HepG2 (cell line): ENCODE measurements around the gene PKD1L1. TPM values are rescaled to one million over a fixed set of nuclear protein-coding genes. Genes with fewer than 3 reads are reported as not detected.

Experiments
- AGO1 ChIP-seq: fragments of 200-400 bp; formaldehyde crosslinking; IDR thresholded peaks from 2 replicates; pipeline ENCODE4 v1.6.1; 2017; ENCODE audit warnings: mild to moderate bottlenecking, low read depth, low read length, moderate library complexity; ENCODE audit not compliant: poor library complexity, severe bottlenecking
- CBFB ChIP-seq: sonication (generic); formaldehyde crosslinking; IDR thresholded peaks from 2 replicates; pipeline ENCODE4 v1.4.0; 2020; ENCODE audit warnings: missing genetic modification reagents
- FOXJ3 ChIP-seq: sonication (generic); formaldehyde crosslinking; IDR thresholded peaks from 2 replicates; pipeline ENCODE4 v1.4.0; 2020; ENCODE audit warnings: missing genetic modification reagents, mild to moderate bottlenecking, borderline replicate concordance
- HNF4A ChIP-seq: sonication (generic); formaldehyde crosslinking; IDR thresholded peaks from 2 replicates; pipeline ENCODE4 v1.4.0; 2020; ENCODE audit warnings: missing genetic modification reagents
- JUN ChIP-seq: sonication (generic); formaldehyde crosslinking; IDR thresholded peaks from 2 replicates; pipeline ENCODE4 v1.4.0; 2020; ENCODE audit warnings: mild to moderate bottlenecking, missing genetic modification reagents
- JUNB ChIP-seq: sonication (generic); formaldehyde crosslinking; IDR thresholded peaks from 2 replicates; pipeline ENCODE4 v1.8.0; 2022; ENCODE audit warnings: missing genetic modification reagents, mild to moderate bottlenecking, borderline replicate concordance
- RARG ChIP-seq: sonication (generic); formaldehyde crosslinking; IDR thresholded peaks from 2 replicates; pipeline ENCODE4 v1.4.0; 2020; ENCODE audit warnings: low read depth, mild to moderate bottlenecking, missing genetic modification reagents
- RFXAP ChIP-seq: sonication (generic); formaldehyde crosslinking; IDR thresholded peaks from 2 replicates; pipeline ENCODE4 v1.4.0; 2020; ENCODE audit warnings: missing genetic modification reagents, borderline replicate concordance
- RNF2 ChIP-seq: fragments of 450-650 bp; conservative IDR thresholded peaks from 2 replicates; pipeline ENCODE4 v1.6.1; 2016; ENCODE audit warnings: low read depth
- SNAPC2 ChIP-seq: sonication (generic); formaldehyde crosslinking; IDR thresholded peaks from 2 replicates; pipeline ENCODE4 v1.8.1; 2022; ENCODE audit warnings: mild to moderate bottlenecking, missing genetic modification reagents
- SP140L ChIP-seq: sonication (generic); formaldehyde crosslinking; IDR thresholded peaks from 2 replicates; pipeline ENCODE4 v1.4.0; 2020; ENCODE audit warnings: missing genetic modification reagents, borderline replicate concordance
- ZBTB14 ChIP-seq: sonication (generic); formaldehyde crosslinking; IDR thresholded peaks from 2 replicates; pipeline ENCODE4 v1.4.0; 2020; ENCODE audit warnings: missing genetic modification reagents
- ZFP90 ChIP-seq: sonication (generic); formaldehyde crosslinking; IDR thresholded peaks from 2 replicates; pipeline ENCODE4 v1.8.0; 2022; ENCODE audit warnings: missing genetic modification reagents, mild to moderate bottlenecking, inconsistent platforms, borderline replicate concordance
- ZNF224 ChIP-seq: sonication (generic); formaldehyde crosslinking; IDR thresholded peaks from 2 replicates; pipeline ENCODE4 v1.5.0; 2020; ENCODE audit warnings: mild to moderate bottlenecking, missing genetic modification reagents
- ZNF253 ChIP-seq: sonication (generic); formaldehyde crosslinking; IDR thresholded peaks from 2 replicates; pipeline ENCODE4 v1.8.0; 2022; ENCODE audit warnings: mild to moderate bottlenecking, missing genetic modification reagents, borderline replicate concordance
- ZNF275 ChIP-seq: sonication (generic); formaldehyde crosslinking; IDR thresholded peaks from 2 replicates; pipeline ENCODE4 v1.8.0; 2022; ENCODE audit warnings: missing genetic modification reagents, mild to moderate bottlenecking, inconsistent platforms, borderline replicate concordance
- ZNF362 ChIP-seq: sonication (generic); formaldehyde crosslinking; IDR thresholded peaks from 2 replicates; pipeline ENCODE4 v1.4.0; 2020; ENCODE audit warnings: missing genetic modification reagents, mild to moderate bottlenecking, borderline replicate concordance
- ZNF430 ChIP-seq: sonication (generic); formaldehyde crosslinking; IDR thresholded peaks from 2 replicates; pipeline ENCODE4 v1.9.0; 2021; ENCODE audit warnings: mild to moderate bottlenecking, missing genetic modification reagents
- ZNF530 ChIP-seq: sonication (generic); formaldehyde crosslinking; IDR thresholded peaks from 2 replicates; pipeline ENCODE4 v1.5.0; 2020; ENCODE audit warnings: low read depth, mild to moderate bottlenecking, missing genetic modification reagents
- ZNF557 ChIP-seq: sonication (generic); formaldehyde crosslinking; IDR thresholded peaks from 2 replicates; pipeline ENCODE4 v1.4.0; 2020; ENCODE audit warnings: missing genetic modification reagents
- polyA plus RNA-seq, 8 experiments: library from polyadenylated mRNA; depleted of rRNA in 3 of 8; stranded (reverse) in 7 of 8; unstranded in 1 of 8; fragments of >200 nt; fragmentation: Illumina TruSeq in 4 of 8; extraction: Trizol in 4 of 8; gene quantifications; 2 replicates each; pipeline versions ENCODE4 v1.2.1 to v1.2.3, GENCODE V29; 2011 to 2016; ENCODE audit warnings: low read depth in 4 of 8, missing spikeins in 1 of 8, mixed read lengths in 1 of 8; ENCODE audit not compliant: insufficient read depth in 1 of 8
- total RNA-seq, 5 experiments: library from RNA; depleted of rRNA; stranded (reverse); fragments of >200 nt; fragmentation: Illumina TruSeq; extraction: Trizol; gene quantifications; 2 replicates each; pipeline ENCODE4 v1.2.3, GENCODE V29; 2016; ENCODE audit warnings: low read depth in 1 of 5
- TF ChIP-seq, protein P1 (sequence below): sonication (generic); formaldehyde crosslinking; IDR thresholded peaks from 2 replicates; pipeline ENCODE4 v1.4.0; 2020; ENCODE audit warnings: missing genetic modification reagents, borderline replicate concordance
- TF ChIP-seq, protein P2 (sequence below): IDR thresholded peaks from 2 replicates; pipeline ENCODE4 v1.6.1; 2016

Gene PKD1L1
- total and polyA plus RNA-seq, 2 of the 13 experiments (the other 11 are each of a cell fraction or from before 2014, with no cell fraction given) = 0.01 TPM; not detected in 1

DNA sequence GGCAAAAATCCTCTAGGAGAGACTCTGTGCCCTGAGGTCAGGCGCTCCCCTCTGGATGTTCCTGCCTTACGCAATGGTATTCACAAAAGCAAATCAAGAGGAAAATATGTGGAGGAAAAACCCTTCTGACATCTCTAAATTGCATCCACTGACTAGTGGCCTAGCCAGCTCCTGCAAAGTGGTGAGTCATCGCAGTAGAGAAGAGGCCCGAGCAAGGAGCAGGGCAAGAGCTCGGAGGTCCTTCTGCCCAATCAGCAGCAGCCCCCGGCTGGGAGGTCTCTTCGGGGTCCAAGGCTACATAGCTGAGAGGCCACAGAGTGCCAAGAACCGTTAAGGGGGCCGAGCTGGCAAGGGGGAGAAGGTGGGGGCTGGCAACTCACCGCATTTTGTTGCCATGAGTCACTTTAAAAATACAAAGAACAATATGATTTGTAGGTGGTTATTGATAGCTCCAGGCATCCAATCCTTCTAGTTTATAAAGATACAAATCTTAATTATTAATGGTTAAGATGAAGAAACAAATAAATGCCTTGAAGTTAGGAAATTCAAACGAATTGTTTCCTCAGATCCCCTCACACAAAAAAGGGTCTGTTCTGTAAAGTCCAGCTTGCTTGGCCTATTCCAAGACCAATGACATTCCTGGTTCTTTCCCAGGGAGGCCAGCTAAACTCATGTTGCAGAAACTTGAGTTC lies 161.6 kb downstream of the PKD1L1 start (continued):
- TF ChIP-seq HNF4A (CRISPR knock-in tag) = peak; percentile 75
- no peak for TF ChIP-seq ZNF275 (CRISPR knock-in tag)
- TF ChIP-seq SNAPC2 (CRISPR knock-in tag) = no peak
- TF ChIP-seq ZNF430 (CRISPR knock-in tag) = peak; percentile 83; the same call in 1 of the 2 replicates
- TF ChIP-seq AGO1 = no peak
- no peak for TF ChIP-seq RARG (CRISPR knock-in tag)
- TF ChIP-seq CBFB (CRISPR knock-in tag) = no peak
- TF ChIP-seq ZNF530 (CRISPR knock-in tag) = no peak
- TF ChIP-seq, protein P1, sequence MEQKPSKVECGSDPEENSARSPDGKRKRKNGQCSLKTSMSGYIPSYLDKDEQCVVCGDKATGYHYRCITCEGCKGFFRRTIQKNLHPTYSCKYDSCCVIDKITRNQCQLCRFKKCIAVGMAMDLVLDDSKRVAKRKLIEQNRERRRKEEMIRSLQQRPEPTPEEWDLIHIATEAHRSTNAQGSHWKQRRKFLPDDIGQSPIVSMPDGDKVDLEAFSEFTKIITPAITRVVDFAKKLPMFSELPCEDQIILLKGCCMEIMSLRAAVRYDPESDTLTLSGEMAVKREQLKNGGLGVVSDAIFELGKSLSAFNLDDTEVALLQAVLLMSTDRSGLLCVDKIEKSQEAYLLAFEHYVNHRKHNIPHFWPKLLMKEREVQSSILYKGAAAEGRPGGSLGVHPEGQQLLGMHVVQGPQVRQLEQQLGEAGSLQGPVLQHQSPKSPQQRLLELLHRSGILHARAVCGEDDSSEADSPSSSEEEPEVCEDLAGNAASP (CRISPR knock-in tag) = no peak
- TF ChIP-seq ZNF253 (CRISPR knock-in tag) = no peak
- TF ChIP-seq ZNF362 (CRISPR knock-in tag) = peak; percentile 40; the same call in 1 of the 2 replicates
- TF ChIP-seq ZNF557 (CRISPR knock-in tag) = no peak
- TF ChIP-seq FOXJ3 (CRISPR knock-in tag) = peak; percentile 51; the same call in 1 of the 2 replicates
- TF ChIP-seq JUNB (CRISPR knock-in tag) = peak; percentile 91
- TF ChIP-seq ZNF224 (CRISPR knock-in tag) = no peak
- TF ChIP-seq JUN = peak; percentile 96
- TF ChIP-seq ZBTB14 (CRISPR knock-in tag) = no peak
- no peak for TF ChIP-seq RNF2
- TF ChIP-seq RFXAP = no peak
- TF ChIP-seq SP140L (CRISPR knock-in tag) = no peak
- TF ChIP-seq, protein P2, sequence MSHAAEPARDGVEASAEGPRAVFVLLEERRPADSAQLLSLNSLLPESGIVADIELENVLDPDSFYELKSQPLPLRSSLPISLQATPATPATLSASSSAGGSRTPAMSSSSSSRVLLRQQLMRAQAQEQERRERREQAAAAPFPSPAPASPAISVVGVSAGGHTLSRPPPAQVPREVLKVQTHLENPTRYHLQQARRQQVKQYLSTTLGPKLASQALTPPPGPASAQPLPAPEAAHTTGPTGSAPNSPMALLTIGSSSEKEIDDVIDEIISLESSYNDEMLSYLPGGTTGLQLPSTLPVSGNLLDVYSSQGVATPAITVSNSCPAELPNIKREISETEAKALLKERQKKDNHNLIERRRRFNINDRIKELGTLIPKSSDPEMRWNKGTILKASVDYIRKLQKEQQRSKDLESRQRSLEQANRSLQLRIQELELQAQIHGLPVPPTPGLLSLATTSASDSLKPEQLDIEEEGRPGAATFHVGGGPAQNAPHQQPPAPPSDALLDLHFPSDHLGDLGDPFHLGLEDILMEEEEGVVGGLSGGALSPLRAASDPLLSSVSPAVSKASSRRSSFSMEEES (CRISPR knock-in tag) = peak; percentile 72
- 0 out of 2 replicates have a peak, but pooled peaks have one; percentile 37 for TF ChIP-seq ZFP90 (CRISPR knock-in tag)
